Endothelial cell of umbilical vein (primary cell): ENCODE data around the gene DENND5A. TPM values are rescaled to one million over a fixed set of nuclear protein-coding genes. Genes with fewer than 3 reads are reported as not detected.

Source experiments
- BruUV-seq: library from RNA; stranded (reverse); fragments of 400-500 nt; replicated peaks from 2 replicates; lab custom pipeline; 2021; lab: Mats Ljungman, UMichigan
- CTCF ChIA-PET: fragments of 300-600, 350-600 bp; sonication (Branson Sonifier 250); formaldehyde crosslinking; loops from one replicate; lab custom pipeline; 2021; ENCODE audit warnings: antibody characterized with exemption, inconsistent platforms; lab: Charles Lee
- POLR2A ChIA-PET: fragments of 300-600, 350-600 bp; sonication (Branson Sonifier 250); formaldehyde crosslinking; loops from one replicate; lab custom pipeline; 2021; ENCODE audit warnings: antibody characterized with exemption, inconsistent platforms; lab: Charles Lee
- DNase-seq: peaks from one replicate; pipeline ENCODE4 v3.0.0-alpha.2; 2011; ENCODE audit warnings: low read depth, low spot score
- FAIRE-seq: peaks from 2 replicates; lab custom pipeline; 2011; peaks lifted over from hg19 to GRCh38; lab: Jason Lieb, UNC
- H2AFZ ChIP-seq: 2 replicates; pipeline ENCODE4 v1.6.0; 2012; ENCODE audit warnings: low read depth, low read length, control low read depth, inconsistent platforms
- H3K27ac ChIP-seq: 2 replicates; pipeline ENCODE4 v1.5.1; 2011; ENCODE audit warnings: low read depth, mild to moderate bottlenecking, control low read depth, low read length, moderate library complexity; ENCODE audit not compliant: insufficient read depth
- H3K27me3 ChIP-seq, 2 experiments: 2 replicates each; pipeline versions ENCODE4 v1.6.0 to v1.6.1; 2011; ENCODE audit warnings: low read length in 2 of 2, mixed read lengths in 1 of 2; ENCODE audit not compliant: control insufficient read depth in 2 of 2, insufficient read depth in 2 of 2
- H3K36me3 ChIP-seq, 2 experiments: 2 replicates in 1 of 2; 3 replicates in 1 of 2; pipeline ENCODE4 v1.5.1; 2011; ENCODE audit warnings: low read length in 2 of 2, mild to moderate bottlenecking in 1 of 2, moderate library complexity in 1 of 2; ENCODE audit not compliant: control insufficient read depth in 2 of 2, insufficient read depth in 2 of 2; ENCODE audit errors: extremely low read depth in 1 of 2
- H3K4me1 ChIP-seq: 3 replicates; pipeline ENCODE4 v1.5.1; 2011; ENCODE audit warnings: mild to moderate bottlenecking, low read length; ENCODE audit not compliant: control insufficient read depth, insufficient read depth; ENCODE audit errors: extremely low read depth
- H3K4me2 ChIP-seq: 2 replicates; pipeline ENCODE4 v1.6.1; 2011; ENCODE audit warnings: low read length, control low read depth, mixed read lengths; ENCODE audit not compliant: insufficient read depth
- H3K4me3 ChIP-seq, 3 experiments: fragments of 200-600 bp in 1 of 3; sonication (generic), shearing (Covaris generic) in 1 of 3; replicated peaks in 1 of 3; 2 replicates each; pipeline ENCODE4 v1.5.1; 2011 to 2016; ENCODE audit warnings: control low read depth in 3 of 3, low read length in 3 of 3, mild to moderate bottlenecking in 2 of 3, inconsistent platforms in 1 of 3, low read depth in 1 of 3, moderate library complexity in 1 of 3; ENCODE audit not compliant: insufficient read depth in 1 of 3
- H3K79me2 ChIP-seq: 2 replicates; pipeline ENCODE4 v1.6.0; 2012; ENCODE audit warnings: low read length, inconsistent platforms; ENCODE audit not compliant: control insufficient read depth, insufficient read depth
- H3K9ac ChIP-seq: replicated peaks from 2 replicates; pipeline ENCODE3; 2011; ENCODE audit warnings: low read length, control low read depth; ENCODE audit not compliant: insufficient read depth; ENCODE audit errors: extremely low read depth
- H3K9me1 ChIP-seq: replicated peaks from 3 replicates; pipeline ENCODE4 v1.6.0; 2011; ENCODE audit warnings: mild to moderate bottlenecking, low read length; ENCODE audit not compliant: control insufficient read depth, insufficient read depth; ENCODE audit errors: extremely low read depth
- H3K9me3 ChIP-seq: replicated peaks from 2 replicates; pipeline ENCODE4 v1.5.1; 2012; ENCODE audit warnings: low read length, inconsistent platforms; ENCODE audit not compliant: control insufficient read depth, insufficient read depth
- H4K20me1 ChIP-seq: replicated peaks from 2 replicates; pipeline ENCODE3; 2011; ENCODE audit warnings: mild to moderate bottlenecking, low read length; ENCODE audit not compliant: control insufficient read depth, insufficient read depth; ENCODE audit errors: extremely low read depth
- CTCF ChIP-seq, 2 donors: IDR thresholded peaks; 1 replicate in 1 of 2; 2 replicates in 1 of 2; pipeline ENCODE4 v1.5.1; 2011; ENCODE audit warnings: low read length in 2 of 2, mild to moderate bottlenecking in 2 of 2, moderate library complexity in 2 of 2, control low read depth in 1 of 2, inconsistent platforms in 1 of 2, low read depth in 1 of 2; ENCODE audit not compliant: insufficient read depth in 1 of 2; ENCODE audit errors: extremely low read depth in 1 of 2
- EZH2 ChIP-seq: IDR thresholded peaks from 2 replicates; pipeline ENCODE4 v1.6.1; 2012; ENCODE audit warnings: borderline replicate concordance, low read depth, mild to moderate bottlenecking, moderate library complexity, low read length, inconsistent platforms; ENCODE audit not compliant: severe bottlenecking
- FOS ChIP-seq: IDR thresholded peaks from 2 replicates; pipeline ENCODE4 v1.6.1; 2011; ENCODE audit warnings: mild to moderate bottlenecking, low read length, moderate library complexity, borderline replicate concordance; ENCODE audit not compliant: insufficient read depth
- GATA2 ChIP-seq: IDR thresholded peaks from 2 replicates; pipeline ENCODE4 v1.7.0; 2011; ENCODE audit warnings: low read depth, mild to moderate bottlenecking, moderate library complexity, mixed read lengths, low read length; ENCODE audit not compliant: insufficient read length, insufficient read depth
- JUN ChIP-seq: IDR thresholded peaks from 2 replicates; pipeline ENCODE4 v1.6.1; 2011; ENCODE audit warnings: borderline replicate concordance, low read depth; ENCODE audit not compliant: insufficient read length, insufficient read depth
- MYC ChIP-seq: IDR thresholded peaks from one replicate; pipeline ENCODE4 v1.6.1; 2011; ENCODE audit warnings: mild to moderate bottlenecking, low read depth, low read length
- POLR2A ChIP-seq: IDR thresholded peaks from 2 replicates; pipeline ENCODE4 v1.6.1; 2012; ENCODE audit warnings: low read depth, mild to moderate bottlenecking, control low read depth, low read length
- POLR2AphosphoS5 ChIP-seq: IDR thresholded peaks from 2 replicates; pipeline ENCODE4 v1.6.1; 2012; ENCODE audit warnings: low read depth, mild to moderate bottlenecking, control low read depth, low read length, moderate library complexity; ENCODE audit not compliant: insufficient read depth
- dilution Hi-C: fragments of 300-500 bp; cut with MboI; formaldehyde crosslinking; loops from one replicate; pipeline ENCODE4 v1.15.0; 2019; ENCODE audit warnings: low sequenced_read_pairs; ENCODE audit not compliant: extremely low pct_ligation_motif_present
- intact Hi-C: fragments of 100-400 bp; cut with micrococcal nuclease; formaldehyde crosslinking; loops from one replicate; pipeline ENCODE4 v1.10.0; 2022
- polyA plus RNA-seq, 4 experiments: library from polyadenylated mRNA; depleted of rRNA in 3 of 4; stranded (reverse) in 3 of 4; unstranded in 1 of 4; fragments of >200 nt; gene quantifications; 2 replicates each; pipeline versions ENCODE4 v1.2.1 to v1.2.3, GENCODE V29; 2011 to 2012; ENCODE audit warnings: missing spikeins in 1 of 4
- total RNA-seq: library from RNA; stranded (reverse); gene quantifications from 2 replicates; pipeline ENCODE4 v1.2.3, GENCODE V29; 2021
- TF ChIP-seq, protein P1 (sequence below): IDR thresholded peaks from 2 replicates; pipeline ENCODE4 v1.6.1; 2011; ENCODE audit not compliant: insufficient read depth, insufficient read length

DENND5A gene
- total and polyA plus RNA-seq, 2 donors (not counting 3 experiments of a cell fraction or from before 2014, with no cell fraction given): 116 to 220 TPM

DNA sequence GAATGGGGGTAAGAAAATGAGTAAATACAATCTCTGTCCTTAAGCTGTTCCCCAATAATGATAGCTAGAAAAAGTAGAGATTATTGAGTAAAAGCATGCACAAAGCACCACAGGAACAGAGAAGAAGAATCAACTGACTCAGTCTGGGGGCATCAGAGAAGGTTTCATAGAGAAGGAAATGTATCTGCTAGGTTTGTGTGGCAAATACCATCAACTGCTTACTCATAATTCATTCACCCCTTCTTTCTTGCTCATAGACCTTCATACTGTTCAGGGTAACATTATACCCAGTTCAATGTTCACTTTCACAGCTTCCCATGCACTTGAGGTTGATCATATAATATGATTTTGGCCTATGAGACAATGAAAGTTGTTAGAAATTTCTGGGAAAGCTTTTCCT is 88.6 kb downstream of the DENND5A start:
- ChIA-PET CTCF (interaction anchor here (1.0 to 1.2 kb wide), 2 partner anchors 11 to 330 kb away, joined by 4 read pairs; no protein-coding TSS in a partner anchor), POLR2A (no interaction called here)
- Histone ChIP-seq H3K4me2 (no peak overlapping the region), H4K20me1 (no peaks in the 10 kb centered on the region), H3K4me3 (no peak overlapping the region), H3K36me3 (peaks cover 8 to 18% of the 10 kb centered on the region in 2 experiments), H3K27ac (no peak overlapping the region), H3K4me1 (peaks cover 15% of the 10 kb centered on the region), H2AFZ (no peak overlapping the region), H3K79me2 (peaks cover 2% of the 10 kb centered on the region), H3K9me1 (no peaks in the 10 kb centered on the region), H3K27me3 (no peaks in the 10 kb centered on the region), H3K9ac (no peak overlapping the region), H3K9me3 (no peaks in the 10 kb centered on the region)
- FAIRE-seq (no peak), DNase-seq (no peak)
- TF ChIP-seq CTCF (IDR thresholded peaks at IDR 0.05; ENCODE audit: extremely low read depth in 1 of 2, insufficient read depth in 1 of 2, low read depth in 1 of 2, low read length in 2 of 2) (no peak), JUN (no peak), EZH2 (no peak), POLR2AphosphoS5 (no peak), MYC (no peak), GATA2 (no peak), POLR2A (no peak), FOS (no peak)
- TF ChIP-seq, protein P1, sequence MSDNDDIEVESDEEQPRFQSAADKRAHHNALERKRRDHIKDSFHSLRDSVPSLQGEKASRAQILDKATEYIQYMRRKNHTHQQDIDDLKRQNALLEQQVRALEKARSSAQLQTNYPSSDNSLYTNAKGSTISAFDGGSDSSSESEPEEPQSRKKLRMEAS: no peak
- intact Hi-C loops (loop anchor here (10.0 kb wide), 1 partner anchor 208 kb away; the partner anchor contains the start of gene IPO7), dilution Hi-C loops (no loop called here)
- BruUV-seq: no TSS peak
